Epidermal melanocyte (primary cell): ENCODE measurements around the gene SRP9.
"Not testable (repeated sequence)": the region's sequence is repeated elsewhere in the genome, so short reads cannot be mapped to it uniquely, and the experiment has no call there.

ENCODE experiments used
- DNase-seq: peaks from one replicate; pipeline ENCODE4 v3.0.0; 2011; ENCODE audit warnings: low spot score; ENCODE audit not compliant: insufficient read length

SRP9 gene

GRCh38 chr1:225755671-225756319 lies 21.8 kb upstream of the SRP9 start:
- no peak for DNase-seq

DNA sequence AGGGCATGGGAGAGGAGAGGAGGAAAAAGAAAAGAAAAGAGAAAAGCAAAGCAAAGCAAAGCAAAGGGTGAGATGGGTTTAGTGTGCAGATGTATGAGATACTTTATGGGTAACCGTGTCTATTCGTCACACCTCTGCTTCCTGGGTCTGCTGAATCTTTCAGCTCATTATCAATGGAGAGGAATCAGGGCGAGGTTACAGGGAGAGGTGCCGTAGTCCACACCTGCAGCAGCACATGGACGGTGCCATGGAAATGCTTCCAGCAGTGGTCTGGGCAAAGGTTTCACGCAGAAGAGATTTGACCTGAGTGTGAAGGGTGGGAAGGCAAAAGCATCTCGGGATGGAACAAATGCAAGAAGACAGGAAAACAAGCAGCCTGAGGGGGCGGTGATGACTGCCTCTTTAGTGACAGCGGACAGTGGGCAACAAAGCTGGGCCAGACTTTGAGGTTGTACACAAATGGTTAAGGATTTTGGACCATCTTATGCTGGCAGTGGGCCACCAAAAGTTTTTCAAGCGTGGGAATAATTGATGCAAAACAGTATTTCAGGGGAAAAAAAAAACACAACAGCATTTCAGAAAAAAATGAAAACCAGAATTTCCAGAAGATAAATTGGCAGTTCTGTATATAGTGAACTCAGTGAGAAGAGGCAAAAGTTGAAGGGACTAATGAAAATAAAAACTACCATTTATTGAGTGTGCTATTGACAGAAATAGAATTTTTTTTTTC lies 19.5 kb upstream of the SRP9 start:
- DNase-seq = no peak

DNA sequence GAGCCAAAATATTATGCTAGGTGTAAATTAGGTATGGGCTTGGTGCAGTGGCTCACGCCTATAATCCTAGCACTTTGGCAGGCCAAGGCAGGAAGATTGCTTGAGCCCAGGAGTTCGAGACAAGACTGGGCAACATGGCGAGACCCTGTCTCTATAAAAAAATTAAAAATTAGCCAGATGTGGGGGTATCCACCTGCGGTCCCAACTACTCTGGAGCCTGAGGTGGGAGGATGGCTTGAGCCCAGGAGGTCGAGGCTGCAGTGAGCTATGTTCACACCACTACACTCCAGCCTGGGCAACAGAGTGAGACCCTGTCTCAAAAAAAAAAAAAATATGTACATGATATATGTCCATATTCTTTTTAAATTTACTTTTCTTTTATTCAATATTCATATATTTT lies 17.7 kb upstream of the SRP9 start:
- not testable (repeated sequence) for DNase-seq

- no peak for DNase-seq
These were observed 17.1 kb upstream of the SRP9 start for GRCh38 chr1:225760531-225760930.

- DNase-seq = not testable (repeated sequence)
These were observed 16.2 kb upstream of the SRP9 start for GRCh38 chr1:225761395-225761794.

DNA sequence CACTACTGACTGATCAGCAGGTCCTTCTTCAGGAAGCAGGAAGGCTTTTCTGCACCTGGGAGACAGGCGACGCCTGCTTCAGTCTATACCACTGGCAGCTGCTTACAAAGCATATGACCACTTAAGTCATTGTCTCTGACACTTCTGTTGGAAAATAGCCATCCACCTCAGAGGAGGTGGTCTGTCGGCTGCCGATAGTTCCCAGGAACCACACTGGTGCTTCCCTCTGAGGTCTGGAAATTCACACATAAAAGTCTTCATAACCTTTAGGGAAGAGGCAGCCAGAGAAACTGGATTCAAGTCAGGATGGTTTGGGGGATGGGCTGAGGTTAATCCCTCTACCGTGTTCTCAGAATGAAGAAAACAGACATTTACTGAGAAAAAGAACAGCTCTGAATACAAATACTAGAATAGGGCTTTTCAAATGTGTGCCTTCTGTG lies 15.6 kb upstream of the SRP9 start:
- DNase-seq = no peak

GRCh38 chr1:225762444-225762843 lies 15.2 kb upstream of the SRP9 start:
- DNase-seq = no peak

DNA sequence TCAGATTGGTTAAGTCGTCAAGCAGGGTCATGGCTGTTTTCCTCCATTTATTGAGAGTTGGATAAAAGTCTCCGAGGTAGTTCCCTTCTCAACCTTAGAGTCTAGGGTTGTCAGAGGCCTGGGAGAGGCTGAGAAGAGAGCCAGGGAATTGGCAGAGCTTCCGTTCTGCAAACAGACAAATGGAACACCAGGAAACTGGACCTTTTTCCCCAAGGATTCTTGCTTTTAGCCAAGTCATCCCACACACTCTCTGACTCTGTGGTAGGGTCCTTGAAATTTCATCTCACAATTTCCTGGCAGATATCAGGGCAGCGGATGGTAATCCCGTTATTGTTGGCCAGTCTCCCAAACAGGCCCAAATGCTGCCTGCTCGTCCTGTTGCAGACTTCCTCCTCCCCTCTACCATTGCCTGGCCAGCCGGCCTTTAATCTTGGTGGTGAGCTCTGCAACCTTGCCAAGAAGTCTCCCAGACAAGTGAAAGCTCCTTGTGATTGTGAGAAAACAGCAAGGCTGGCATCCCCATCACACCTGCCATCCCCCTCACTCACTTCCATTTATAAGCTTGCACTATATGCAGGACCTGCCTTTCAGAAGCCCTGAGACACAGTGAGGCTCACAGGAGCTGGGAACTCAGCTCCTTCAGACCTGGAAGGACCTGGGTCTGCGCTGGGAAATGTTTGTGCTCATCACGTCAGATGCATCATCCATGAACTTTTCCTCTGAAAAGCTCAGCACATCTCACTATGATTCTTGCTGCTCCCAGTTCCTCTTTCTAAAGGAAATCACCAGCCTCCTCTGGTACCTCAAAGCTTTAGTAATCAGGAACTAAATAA lies 13.7 kb upstream of the SRP9 start:
- DNase-seq = no peak

- DNase-seq = no peak
These were observed 11.5 kb upstream of the SRP9 start for GRCh38 chr1:225765982-225766674.

DNA sequence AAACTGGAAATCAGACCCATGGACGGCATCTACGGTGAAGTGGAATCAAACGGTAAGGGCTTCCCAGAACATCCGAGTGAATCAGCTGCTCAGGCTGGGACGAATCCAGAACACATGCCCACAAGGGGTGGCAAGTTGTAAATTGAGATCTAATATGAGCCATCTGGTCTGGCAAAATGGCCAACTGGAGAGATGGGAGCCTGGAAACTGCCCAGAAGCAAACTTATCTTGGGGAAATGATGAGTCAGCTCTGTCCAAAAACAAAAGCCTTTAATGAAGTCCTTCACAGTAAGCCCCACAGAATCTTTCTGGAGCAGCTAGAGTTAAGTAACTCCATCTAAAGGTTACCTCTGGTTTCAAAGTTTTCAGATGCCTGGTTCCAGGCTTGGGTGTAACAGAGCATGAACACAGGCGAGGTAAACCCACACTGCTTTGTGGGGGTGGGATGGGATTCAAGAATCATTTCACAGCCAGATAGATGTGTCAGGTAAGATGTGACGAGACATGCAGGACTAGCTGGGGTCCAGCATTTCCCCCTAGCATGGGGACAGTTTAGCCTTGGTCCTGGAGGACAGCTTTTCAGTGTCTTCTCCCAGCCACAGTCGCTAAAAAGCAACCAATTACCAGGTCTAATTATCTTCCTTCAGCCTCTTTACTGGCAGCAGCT lies 10.5 kb upstream of the SRP9 start:
- peak; percentile 66 for DNase-seq

- no peak for DNase-seq
These were observed 9.7 kb upstream of the SRP9 start for GRCh38 chr1:225767634-225768540.

DNA sequence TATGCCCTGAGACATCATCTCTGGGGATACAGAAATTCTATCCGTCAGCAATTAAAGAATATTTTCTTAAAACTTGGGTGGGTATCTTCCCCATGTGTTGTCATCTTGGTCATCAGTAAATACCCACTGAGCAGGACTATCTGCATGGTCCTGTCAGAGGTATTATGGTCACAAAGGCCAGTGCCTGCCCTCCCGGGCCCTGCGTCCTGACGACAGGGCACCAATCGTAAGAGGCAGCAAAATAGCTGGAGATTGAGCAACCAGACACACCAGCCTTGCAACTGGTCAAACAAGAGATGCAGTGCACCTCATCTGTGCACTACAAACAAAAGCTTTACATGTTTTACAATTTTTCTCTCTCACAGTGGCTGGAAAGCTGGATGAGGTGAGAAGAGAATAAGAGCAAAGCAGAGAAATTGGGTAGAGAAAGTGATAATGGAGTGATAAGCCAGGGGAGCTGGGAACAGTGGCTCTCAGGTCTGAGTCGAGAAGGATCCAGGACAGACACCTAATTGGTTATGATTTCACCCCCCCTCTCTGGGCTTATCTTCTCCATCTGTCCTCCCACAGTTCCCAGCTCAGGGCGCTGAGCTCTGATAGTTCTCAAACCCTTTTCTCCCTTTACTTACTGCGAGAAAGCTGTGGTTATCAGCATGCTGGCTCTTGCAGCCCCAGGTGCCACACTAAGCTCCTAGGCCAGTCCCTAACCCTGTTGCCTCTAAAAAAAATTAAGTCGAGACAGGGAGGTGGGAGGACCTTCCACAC lies 8.8 kb upstream of the SRP9 start:
- no peak for DNase-seq

DNA sequence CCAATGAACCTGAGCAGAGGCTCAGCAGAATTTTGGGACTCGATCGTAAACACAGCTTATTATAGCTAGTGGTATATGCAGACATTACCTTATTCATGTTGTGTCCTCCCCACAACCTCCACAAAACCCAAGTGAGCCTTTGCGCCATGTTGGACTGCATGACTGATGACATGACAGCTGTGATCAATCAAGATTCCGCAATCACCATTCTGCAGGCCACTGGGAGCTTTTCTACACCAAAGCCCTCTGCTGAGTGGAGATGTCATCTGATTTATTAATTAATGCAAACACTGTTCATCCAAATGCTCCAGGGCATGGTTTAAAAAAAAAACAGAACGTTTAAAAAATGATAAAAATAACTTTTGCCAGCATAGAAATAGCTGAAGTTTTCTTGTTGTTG lies 7.9 kb upstream of the SRP9 start:
- no peak for DNase-seq

- no peak for DNase-seq
These were observed 6.9 kb upstream of the SRP9 start for GRCh38 chr1:225770561-225771248.

DNA sequence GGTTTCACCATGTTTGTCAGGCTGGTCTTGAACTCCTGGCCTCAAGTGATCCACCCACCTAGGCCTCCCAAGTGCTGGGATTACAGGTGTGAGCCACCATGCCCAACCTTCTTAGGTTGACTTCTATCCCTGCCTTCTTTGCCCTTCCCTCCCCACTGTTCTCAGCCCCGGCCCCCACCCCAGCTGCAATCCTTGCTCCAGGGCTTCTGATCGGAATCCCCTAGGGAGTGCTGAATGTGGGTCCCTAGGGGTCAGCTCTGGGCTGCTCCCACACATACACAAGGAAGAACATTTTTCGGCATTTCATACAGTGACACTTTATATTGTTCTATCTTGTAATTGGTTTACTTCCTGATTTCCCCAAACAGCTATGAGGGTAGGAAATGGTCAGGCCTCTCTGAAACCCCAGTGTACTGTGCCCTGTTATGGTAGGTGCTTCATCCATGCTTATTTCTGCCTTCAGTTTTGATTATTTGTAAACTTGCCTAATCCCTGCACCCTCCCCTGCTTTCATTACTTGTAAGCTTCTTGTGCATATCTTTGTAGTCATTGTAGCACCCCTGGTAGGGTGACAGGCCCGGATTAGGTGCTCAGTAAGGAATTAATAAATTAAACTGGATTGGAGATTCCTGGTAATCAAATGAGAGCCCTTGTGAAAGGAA lies 5.8 kb upstream of the SRP9 start:
- DNase-seq = no peak

GRCh38 chr1:225772323-225772768 lies 5.3 kb upstream of the SRP9 start:
- DNase-seq = no peak

DNA sequence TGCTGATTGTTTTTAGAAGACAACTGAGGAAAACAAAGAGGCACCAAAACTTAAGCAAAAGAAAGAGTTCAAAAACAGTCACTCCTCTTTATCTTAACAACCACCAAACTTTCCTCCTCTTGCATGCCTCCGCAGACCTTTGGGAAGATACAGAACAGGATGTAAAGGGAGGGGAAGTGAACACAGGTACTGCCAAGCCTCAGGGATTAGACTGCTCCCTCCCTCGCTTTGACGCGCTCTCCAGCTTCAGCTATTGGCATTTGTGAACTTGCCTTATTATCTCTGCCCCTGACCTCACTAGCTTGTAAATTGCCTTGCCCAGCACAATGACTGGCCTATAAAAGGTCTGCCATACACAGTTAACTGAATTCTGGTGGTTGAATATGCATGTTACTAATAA lies 4.8 kb upstream of the SRP9 start:
- no peak for DNase-seq
